Choroid plexus epithelial cell (primary cell): Measurements from ENCODE around the gene CHID1.

Experiments used
- DNase-seq: peaks from one replicate; pipeline ENCODE4 v3.0.0-alpha.2; 2010; ENCODE audit warnings: low read depth
- H3K4me3 ChIP-seq: 2 replicates; pipeline ENCODE4 v1.5.1; 2011; ENCODE audit warnings: low read depth, mild to moderate bottlenecking, control low read depth, low read length, moderate library complexity
- CTCF ChIP-seq: conservative IDR thresholded peaks from 2 replicates; pipeline ENCODE4 v1.5.1; 2011; ENCODE audit warnings: low read depth, mild to moderate bottlenecking, control low read depth, inconsistent platforms, low read length, moderate library complexity

Gene CHID1

DNA sequence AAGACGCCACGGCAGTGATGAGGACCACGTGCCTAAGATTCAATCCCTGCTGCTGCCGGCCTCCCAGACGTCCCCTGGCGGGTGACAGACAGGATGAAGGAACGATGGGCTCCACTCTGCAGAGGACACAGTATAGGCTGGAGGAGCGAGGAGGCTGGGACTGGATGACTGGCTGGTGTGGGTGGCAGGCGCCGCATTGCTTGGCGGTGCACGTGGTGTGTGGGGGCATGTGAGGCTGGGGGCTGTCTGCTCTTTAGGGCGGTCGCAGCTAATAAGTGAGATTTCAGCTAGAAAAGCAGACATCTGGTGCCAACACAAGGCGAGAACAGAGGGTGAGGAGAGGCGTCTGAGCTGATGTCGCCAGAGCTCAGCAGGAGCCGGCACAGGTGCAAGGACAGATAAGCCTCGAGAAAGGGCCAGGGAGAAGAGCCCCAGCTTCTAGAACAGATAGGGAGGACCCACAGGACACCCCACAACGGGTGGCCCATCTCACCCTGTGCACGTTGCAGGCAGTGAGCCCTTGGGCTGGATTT is 34.8 kb downstream of the CHID1 start:
- H3K4me3 ChIP-seq = no peak overlapping the region
- no peak for TF ChIP-seq CTCF
- DNase-seq = no peak

DNA sequence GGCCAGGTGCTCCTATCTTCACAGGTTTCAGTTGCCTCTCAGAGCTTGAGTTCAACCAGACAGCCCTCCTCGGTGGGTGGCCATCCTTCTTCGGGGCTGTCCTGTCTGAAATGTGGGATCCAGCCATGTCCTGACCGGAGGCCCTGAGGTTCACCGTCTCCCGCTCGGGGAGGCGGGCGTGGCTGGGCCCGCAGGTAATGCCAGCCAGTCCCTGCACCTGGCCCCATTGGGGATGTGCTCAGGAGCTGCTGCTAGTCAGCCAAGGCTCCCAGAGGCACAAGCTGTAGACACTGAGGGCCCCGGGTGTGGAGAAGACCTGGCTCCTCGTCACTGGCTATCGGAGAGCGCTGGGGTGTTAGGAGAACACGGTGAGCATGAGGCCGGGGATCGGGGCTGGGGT is 35.4 kb downstream of the CHID1 start:
- TF ChIP-seq CTCF = no peak
- no peak overlapping the region for H3K4me3 ChIP-seq
- DNase-seq = no peak

DNA sequence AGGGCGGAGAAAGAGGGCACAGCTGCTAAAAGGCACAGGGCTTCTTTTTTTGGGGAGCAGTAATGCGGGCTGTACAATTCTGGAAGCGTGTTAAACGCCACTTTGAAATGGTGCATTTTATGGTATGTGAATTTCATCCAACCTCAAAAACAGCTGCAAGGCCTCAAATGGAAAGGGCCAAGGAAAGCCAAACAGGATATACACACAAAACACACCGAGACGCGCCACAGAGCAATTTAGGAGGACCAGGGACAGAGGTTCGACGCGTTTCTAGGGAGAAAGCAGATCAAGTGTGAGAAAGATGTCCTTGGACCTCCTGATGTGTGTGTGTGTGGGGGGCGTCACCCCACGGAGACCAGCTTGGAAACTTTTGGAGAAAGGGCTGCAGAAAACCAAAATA is 36.9 kb downstream of the CHID1 start:
- no peak for DNase-seq
- no peak overlapping the region for H3K4me3 ChIP-seq
- no peak for TF ChIP-seq CTCF

DNA sequence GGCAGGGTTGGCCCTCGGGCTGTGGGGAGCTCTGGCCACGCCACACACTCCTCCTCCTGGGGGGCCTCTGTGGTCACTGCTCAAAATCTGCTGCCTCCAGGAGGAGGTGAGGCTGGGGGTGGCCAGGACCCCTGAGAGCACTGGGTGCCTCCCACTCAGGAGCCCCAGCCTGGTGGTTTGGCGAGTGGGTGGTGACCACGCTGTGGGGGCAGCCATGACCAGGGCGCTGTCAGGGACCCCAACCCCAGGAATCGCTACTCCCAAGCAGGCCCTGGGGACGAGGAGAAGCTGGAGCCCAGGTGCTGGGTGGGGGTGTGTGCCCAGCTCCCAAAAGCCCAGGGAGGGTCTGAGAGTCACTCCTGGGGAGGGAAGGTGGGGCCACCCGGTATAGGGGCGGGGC is 37.8 kb downstream of the CHID1 start:
- no peak overlapping the region for H3K4me3 ChIP-seq
- no peak for TF ChIP-seq CTCF
- no peak for DNase-seq

DNA sequence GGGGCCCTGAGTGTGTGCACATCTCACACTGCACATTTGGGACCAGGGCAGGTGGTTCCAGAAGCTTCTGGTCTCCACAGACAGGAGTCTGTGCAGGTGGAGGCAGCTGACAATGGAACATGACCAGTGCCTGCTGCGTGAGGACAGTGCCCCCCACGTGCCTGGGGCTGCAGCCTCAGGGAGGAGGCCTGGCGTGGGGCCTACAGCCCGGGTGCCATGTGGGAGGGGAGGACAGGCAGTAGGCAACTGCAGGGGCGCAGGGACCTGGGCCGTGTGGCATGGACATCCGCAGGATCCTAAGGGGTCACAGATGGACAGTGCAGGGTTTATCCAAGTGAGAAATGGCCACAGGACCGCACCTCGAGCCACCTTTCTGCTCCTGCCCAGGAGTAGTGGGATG is 39.1 kb downstream of the CHID1 start:
- no peak for TF ChIP-seq CTCF
- no peak for DNase-seq
- H3K4me3 ChIP-seq = no peak overlapping the region

- no peak for DNase-seq
- TF ChIP-seq CTCF = no peak
- no peak overlapping the region for H3K4me3 ChIP-seq
Measured at GRCh38 chr11:870418-870817, 40.2 kb downstream of the CHID1 start.

GRCh38 chr11:870127-870413 is 40.5 kb downstream of the CHID1 start:
- no peak overlapping the region for H3K4me3 ChIP-seq
- no peak for DNase-seq
- TF ChIP-seq CTCF = peak; percentile 38
